K562 (cell line): ENCODE results near the gene STON1. TPM values are rescaled to one million over a fixed set of nuclear protein-coding genes. Genes with fewer than 3 reads are reported as not detected.

Experiments
- AFF4 ChIP-seq: sonication (generic); formaldehyde crosslinking; IDR thresholded peaks from 2 replicates; pipeline ENCODE4 v1.8.0; 2023; ENCODE audit warnings: mild to moderate bottlenecking, missing genetic modification reagents
- ATF1 ChIP-seq, 2 experiments: fragments of 450-650 bp in 1 of 2; IDR thresholded peaks; 2 replicates each; pipeline ENCODE4 v1.6.1; 2016; ENCODE audit warnings: missing compliant biosample characterization in 1 of 2, missing genetic modification characterization in 1 of 2
- EGR1 ChIP-seq: fragments of 450-650 bp; conservative IDR thresholded peaks from 2 replicates; pipeline ENCODE4 v1.6.1; 2017; ENCODE audit warnings: mild to moderate bottlenecking
- HDAC3 ChIP-seq: fragments of 450-650 bp; IDR thresholded peaks from 2 replicates; pipeline ENCODE4 v1.6.1; 2018; ENCODE audit warnings: borderline replicate concordance, mild to moderate bottlenecking, moderate library complexity; ENCODE audit not compliant: partially characterized antibody
- ID3 ChIP-seq, 2 experiments: fragments of 250-450 bp in 1 of 2; fragments of 450-650 bp in 1 of 2; sonication (Bioruptor Pico) in 1 of 2; IDR thresholded peaks; 2 replicates each; pipeline versions ENCODE4 v1.6.1 to v1.8.0; 2016 to 2021; ENCODE audit warnings: mild to moderate bottlenecking in 2 of 2, moderate library complexity in 2 of 2, missing compliant biosample characterization in 1 of 2, missing genetic modification characterization in 1 of 2
- MEF2A ChIP-seq: IDR thresholded peaks from 2 replicates; pipeline ENCODE4 v1.6.1; 2011; ENCODE audit warnings: low read depth, mild to moderate bottlenecking, low read length, moderate library complexity; ENCODE audit not compliant: control insufficient read depth
- MEIS2 ChIP-seq: fragments of 450-650 bp; IDR thresholded peaks from 2 replicates; pipeline ENCODE4 v1.6.1; 2014; ENCODE audit warnings: mild to moderate bottlenecking; ENCODE audit not compliant: partially characterized antibody
- MTA3 ChIP-seq: fragments of 450-650 bp; formaldehyde crosslinking; IDR thresholded peaks from 2 replicates; pipeline ENCODE4 v1.6.1; 2017; ENCODE audit warnings: mild to moderate bottlenecking, borderline replicate concordance
- NFATC3 ChIP-seq: fragments of 450-650 bp; IDR thresholded peaks from 2 replicates; pipeline ENCODE4 v1.6.1; 2017; ENCODE audit warnings: mild to moderate bottlenecking
- PHF21A ChIP-seq: fragments of 450-650 bp; IDR thresholded peaks from 2 replicates; pipeline ENCODE4 v1.6.1; 2017; ENCODE audit warnings: low read depth, borderline replicate concordance
- TEAD1 ChIP-seq, 2 experiments: fragments of 450-650 bp in 1 of 2; sonication (generic) in 1 of 2; formaldehyde crosslinking; IDR thresholded peaks; 2 replicates each; pipeline versions ENCODE4 v1.4.0 to v1.8.0; 2020 to 2022; ENCODE audit warnings: mild to moderate bottlenecking in 2 of 2, missing genetic modification reagents in 1 of 2
- ZNF146 ChIP-seq: IDR thresholded peaks from one replicate; pipeline ENCODE4 v1.6.1; 2018; ENCODE audit warnings: missing compliant biosample characterization; ENCODE audit not compliant: unreplicated experiment
- ZNF197 ChIP-seq: fragments of 200-800 bp; sonication (Bioruptor generic); IDR thresholded peaks from 2 replicates; pipeline ENCODE4 v1.6.1; 2016; ENCODE audit warnings: low read depth, missing genetic modification characterization, missing compliant biosample characterization
- ZNF551 ChIP-seq: fragments of 250-450 bp; sonication (Bioruptor Pico); IDR thresholded peaks from 2 replicates; pipeline ENCODE4 v1.5.0; 2021; ENCODE audit warnings: mild to moderate bottlenecking, moderate library complexity
- ZNF589 ChIP-seq: fragments of 200-800 bp; sonication (Bioruptor generic); IDR thresholded peaks from 2 replicates; pipeline ENCODE4 v1.6.1; 2016; ENCODE audit warnings: low read depth, missing genetic modification characterization, missing compliant biosample characterization
- polyA plus RNA-seq, 8 experiments: library from polyadenylated mRNA; depleted of rRNA in 4 of 8; stranded (reverse) in 5 of 8; unstranded in 3 of 8; fragments of >200 nt; fragmentation: Nextera tagmentation in 2 of 8; fragmentation: Illumina TruSeq in 1 of 8; extraction: Ambion mirVana in 2 of 8; extraction: Trizol in 1 of 8; gene quantifications; 2 replicates each; pipeline versions ENCODE4 v1.2.1 to v1.2.3, GENCODE V29; 2011 to 2014; ENCODE audit warnings: inconsistent platforms in 1 of 8, missing spikeins in 1 of 8
- total RNA-seq, 7 experiments: library from RNA; depleted of rRNA in 6 of 7; stranded (reverse); fragments of >200 nt in 6 of 7; fragmentation: Illumina TruSeq in 2 of 7; extraction: Trizol in 2 of 7; gene quantifications; 2 replicates each; pipeline versions ENCODE4 v1.2.1 to v1.2.3, GENCODE V29; 2011 to 2021; ENCODE audit warnings: low replicate concordance in 1 of 7
- TF ChIP-seq, protein P1 (sequence below): fragments of 250-450 bp; sonication (Bioruptor Pico); IDR thresholded peaks from 2 replicates; pipeline ENCODE4 v1.8.0; 2022; ENCODE audit warnings: inconsistent platforms
- TF ChIP-seq, protein P2 (sequence below): fragments of 450-650 bp; IDR thresholded peaks from 2 replicates; pipeline ENCODE4 v1.6.1; 2018; ENCODE audit not compliant: partially characterized antibody

STON1 gene
- total and polyA plus RNA-seq, 9 of the 15 experiments (the other 6 are each of a cell fraction or from before 2014, with no cell fraction given), result 0.07 to 1.2 (median 0.55) TPM

DNA sequence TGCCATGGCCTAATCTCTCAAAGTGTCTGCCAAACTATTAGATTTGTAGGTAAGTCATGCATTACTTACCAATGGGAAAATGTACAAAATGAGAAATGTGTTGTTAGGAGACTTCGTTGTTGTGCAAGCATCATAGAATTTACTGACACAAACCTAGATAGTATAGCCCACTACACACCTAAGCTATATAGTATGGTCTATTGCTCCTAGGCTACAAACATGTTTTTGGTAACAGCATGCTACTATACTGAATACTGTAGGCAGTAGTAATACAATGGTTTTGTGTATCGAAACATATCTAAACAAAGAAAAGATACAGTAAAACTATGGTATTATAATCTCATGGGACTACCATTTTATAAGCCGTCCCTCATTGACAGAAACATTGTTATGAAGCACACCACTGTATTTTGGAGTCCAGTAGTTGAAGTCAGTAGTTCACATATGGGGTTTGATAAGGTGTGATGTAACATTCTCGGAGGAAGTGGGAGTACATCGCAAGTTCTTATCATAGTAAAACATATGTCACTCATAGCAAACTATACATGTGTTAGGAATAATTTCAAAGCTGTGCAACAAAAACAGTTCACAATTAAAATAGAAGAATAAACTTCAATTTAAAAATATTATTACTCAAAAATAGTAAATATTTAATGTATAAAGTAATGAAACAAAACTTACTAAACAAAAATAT lies 75.7 kb downstream of the STON1 start (continued):
- TF ChIP-seq AFF4 (CRISPR knock-in tag) (no peak), EGR1 (peak; percentile 79), MEIS2 (peak; percentile 74), MTA3 (peak; percentile 56; the same call in 1 of the 2 replicates), NFATC3 (peak; percentile 66; the same call in 1 of the 2 replicates), ZNF146 (CRISPR knock-in tag) (no peak), ZNF551 (CRISPR knock-in tag) (no peak), ZNF589 (CRISPR knock-in tag) (peak; percentile 78), ID3 (CRISPR knock-in tag; IDR thresholded peaks at IDR 0.05) (no peak), ID3 (tag; IDR thresholded peaks at IDR 0.05) (0 out of 2 replicates have a peak, but pooled peaks have one; percentile 58), MEF2A (0 out of 2 replicates have a peak, but pooled peaks have one; percentile 6), PHF21A (no peak), TEAD1 (CRISPR knock-in tag; IDR thresholded peaks at IDR 0.05) (peak in 1 of 2 experiments; percentile 72; a peak in 1 of 4 replicates), ZNF197 (CRISPR knock-in tag) (peak; percentile 84), HDAC3 (peak; percentile 82), ATF1 (CRISPR knock-in tag; IDR thresholded peaks at IDR 0.05) (no peak), ATF1 (tag; IDR thresholded peaks at IDR 0.05) (peak; percentile 77)
- TF ChIP-seq, protein P1, sequence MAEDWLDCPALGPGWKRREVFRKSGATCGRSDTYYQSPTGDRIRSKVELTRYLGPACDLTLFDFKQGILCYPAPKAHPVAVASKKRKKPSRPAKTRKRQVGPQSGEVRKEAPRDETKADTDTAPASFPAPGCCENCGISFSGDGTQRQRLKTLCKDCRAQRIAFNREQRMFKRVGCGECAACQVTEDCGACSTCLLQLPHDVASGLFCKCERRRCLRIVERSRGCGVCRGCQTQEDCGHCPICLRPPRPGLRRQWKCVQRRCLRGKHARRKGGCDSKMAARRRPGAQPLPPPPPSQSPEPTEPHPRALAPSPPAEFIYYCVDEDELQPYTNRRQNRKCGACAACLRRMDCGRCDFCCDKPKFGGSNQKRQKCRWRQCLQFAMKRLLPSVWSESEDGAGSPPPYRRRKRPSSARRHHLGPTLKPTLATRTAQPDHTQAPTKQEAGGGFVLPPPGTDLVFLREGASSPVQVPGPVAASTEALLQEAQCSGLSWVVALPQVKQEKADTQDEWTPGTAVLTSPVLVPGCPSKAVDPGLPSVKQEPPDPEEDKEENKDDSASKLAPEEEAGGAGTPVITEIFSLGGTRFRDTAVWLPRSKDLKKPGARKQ, result peak; percentile 62; the same call in 1 of the 2 replicates
- TF ChIP-seq, protein P2, sequence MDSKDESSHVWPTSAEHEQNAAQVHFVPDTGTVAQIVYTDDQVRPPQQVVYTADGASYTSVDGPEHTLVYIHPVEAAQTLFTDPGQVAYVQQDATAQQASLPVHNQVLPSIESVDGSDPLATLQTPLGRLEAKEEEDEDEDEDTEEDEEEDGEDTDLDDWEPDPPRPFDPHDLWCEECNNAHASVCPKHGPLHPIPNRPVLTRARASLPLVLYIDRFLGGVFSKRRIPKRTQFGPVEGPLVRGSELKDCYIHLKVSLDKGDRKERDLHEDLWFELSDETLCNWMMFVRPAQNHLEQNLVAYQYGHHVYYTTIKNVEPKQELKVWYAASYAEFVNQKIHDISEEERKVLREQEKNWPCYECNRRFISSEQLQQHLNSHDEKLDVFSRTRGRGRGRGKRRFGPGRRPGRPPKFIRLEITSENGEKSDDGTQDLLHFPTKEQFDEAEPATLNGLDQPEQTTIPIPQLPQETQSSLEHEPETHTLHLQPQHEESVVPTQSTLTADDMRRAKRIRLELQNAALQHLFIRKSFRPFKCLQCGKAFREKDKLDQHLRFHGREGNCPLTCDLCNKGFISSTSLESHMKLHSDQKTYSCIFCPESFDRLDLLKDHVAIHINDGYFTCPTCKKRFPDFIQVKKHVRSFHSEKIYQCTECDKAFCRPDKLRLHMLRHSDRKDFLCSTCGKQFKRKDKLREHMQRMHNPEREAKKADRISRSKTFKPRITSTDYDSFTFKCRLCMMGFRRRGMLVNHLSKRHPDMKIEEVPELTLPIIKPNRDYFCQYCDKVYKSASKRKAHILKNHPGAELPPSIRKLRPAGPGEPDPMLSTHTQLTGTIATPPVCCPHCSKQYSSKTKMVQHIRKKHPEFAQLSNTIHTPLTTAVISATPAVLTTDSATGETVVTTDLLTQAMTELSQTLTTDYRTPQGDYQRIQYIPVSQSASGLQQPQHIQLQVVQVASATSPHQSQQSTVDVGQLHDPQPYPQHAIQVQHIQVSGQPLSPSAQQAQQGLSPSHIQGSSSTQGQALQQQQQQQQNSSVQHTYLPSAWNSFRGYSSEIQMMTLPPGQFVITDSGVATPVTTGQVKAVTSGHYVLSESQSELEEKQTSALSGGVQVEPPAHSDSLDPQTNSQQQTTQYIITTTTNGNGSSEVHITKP, result peak; percentile 63
